Raji (cell line): Measurements from ENCODE around the gene PCOLCE2.

Source experiments
- POLR2A ChIP-seq: IDR thresholded peaks from 2 replicates; pipeline ENCODE4 v1.6.1; 2011; ENCODE audit warnings: low read depth, low read length, control low read depth; ENCODE audit not compliant: insufficient read depth

The PCOLCE2 gene

DNA sequence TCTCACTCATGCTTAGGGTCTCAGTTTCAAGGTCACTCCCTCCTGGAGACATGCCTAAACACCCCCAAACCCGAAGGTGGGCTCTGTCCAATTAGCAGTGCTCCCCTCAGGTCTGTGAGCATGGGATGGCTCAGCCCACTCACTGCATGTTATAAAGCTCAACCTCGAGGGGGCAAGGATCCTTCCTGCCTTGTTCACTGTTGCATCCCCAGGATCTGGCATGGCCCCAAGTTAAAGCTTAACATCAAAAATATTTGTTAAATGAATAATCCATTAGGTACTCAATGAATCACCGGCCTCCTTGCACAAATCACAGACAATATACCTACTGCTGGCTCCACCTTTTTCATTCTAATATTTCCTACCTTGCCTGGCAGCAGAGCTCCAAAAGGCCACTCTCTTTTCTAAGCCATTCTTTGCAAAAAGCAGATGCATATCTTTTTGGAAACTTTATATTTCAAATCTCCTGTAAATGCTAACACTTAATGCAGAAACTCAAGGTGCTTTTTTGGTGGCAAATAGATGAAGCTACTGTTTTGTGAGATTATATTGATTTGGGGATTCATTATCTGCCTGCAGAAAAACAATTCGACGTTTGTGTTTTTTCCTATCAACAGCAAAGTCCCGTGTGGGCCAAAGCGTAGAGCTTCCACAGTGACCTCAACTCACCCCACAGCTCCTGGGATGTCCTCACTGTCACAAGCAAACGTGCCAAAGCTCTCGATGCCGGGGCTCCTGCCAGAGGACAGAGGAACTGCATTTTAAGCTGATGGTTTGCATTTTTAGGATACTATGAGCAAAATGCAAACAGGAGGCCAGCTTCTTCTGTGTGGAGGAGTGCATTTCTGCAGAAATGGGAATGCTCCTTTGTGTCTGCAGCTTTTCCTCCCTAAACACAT is 35.4 kb downstream of the PCOLCE2 start:
- no peak for TF ChIP-seq POLR2A

DNA sequence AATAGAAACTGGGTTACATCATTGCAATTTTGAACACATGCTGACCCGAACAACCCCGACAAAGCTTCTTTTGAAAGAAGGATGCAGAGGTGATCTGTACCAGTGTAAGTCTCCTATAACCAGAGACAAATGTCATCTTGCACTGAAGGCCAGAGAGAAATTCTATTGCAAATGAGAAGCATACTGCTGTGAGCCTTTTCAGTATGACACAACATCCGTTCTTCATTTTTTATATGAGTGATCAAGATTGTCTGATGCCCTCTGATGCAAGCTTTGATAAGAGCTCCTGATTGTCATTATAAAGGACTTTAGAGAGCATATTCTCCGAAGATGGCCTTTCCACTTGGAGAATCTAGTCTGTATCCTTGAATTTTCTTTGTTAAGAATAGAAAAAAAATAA is 36.9 kb downstream of the PCOLCE2 start:
- TF ChIP-seq POLR2A = no peak

DNA sequence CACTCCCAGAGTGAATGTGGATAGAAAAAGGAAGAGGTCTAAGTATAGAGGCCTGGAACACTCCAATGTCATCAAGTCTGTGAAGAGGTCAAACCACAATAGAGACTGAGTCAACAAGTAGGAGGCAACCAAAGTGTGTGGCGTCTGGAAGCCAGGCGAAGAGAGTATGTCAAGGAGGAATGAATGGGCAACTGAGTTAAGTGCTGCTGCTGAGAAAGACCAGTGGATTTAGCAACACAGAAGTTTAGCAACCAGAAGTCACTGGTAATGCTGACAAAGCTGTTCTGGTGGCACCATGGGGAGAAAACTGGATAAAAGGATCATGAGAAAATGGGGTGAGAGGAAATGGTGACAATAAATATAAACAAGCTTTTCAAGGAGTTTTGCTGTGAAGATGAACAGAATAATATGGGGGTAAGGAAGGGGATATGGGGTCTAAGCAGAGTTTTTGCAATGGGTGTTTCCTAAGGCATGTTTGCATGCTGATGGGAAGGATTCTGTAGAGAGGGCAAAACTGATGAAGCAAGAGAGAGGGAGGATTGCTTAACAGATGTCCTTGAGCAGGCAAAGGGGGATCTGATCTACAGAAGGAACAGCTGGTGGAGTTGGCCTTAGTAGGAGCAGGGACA is 38.4 kb downstream of the PCOLCE2 start:
- no peak for TF ChIP-seq POLR2A

DNA sequence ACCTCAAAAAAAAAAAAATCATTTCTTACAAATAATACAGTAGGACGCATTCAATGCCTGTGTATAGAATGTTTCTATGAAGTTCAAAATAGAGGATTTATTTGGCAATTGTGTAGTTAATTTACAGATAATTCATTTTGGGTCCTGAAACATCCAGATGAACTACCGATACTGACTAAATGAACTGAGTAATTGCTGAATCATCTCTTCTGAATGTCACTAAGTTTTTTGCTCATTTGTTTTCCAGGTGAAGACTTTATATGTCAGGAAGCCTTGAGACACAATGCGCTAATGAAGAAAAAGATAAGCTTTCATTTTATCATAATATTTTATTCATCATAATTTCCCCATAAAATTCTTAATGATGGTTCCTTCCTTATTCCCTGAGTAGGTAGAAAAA is 39.7 kb downstream of the PCOLCE2 start:
- TF ChIP-seq POLR2A = no peak

GRCh38 chr3:142846779-142847577 is 41.9 kb downstream of the PCOLCE2 start:
- no peak for TF ChIP-seq POLR2A

GRCh38 chr3:142844339-142844977 is 44.4 kb downstream of the PCOLCE2 start:
- TF ChIP-seq POLR2A = no peak

GRCh38 chr3:142839831-142840230 is 49.1 kb downstream of the PCOLCE2 start:
- no peak for TF ChIP-seq POLR2A

- no peak for TF ChIP-seq POLR2A
These were observed 51.4 kb downstream of the PCOLCE2 start for GRCh38 chr3:142837526-142837925.

DNA sequence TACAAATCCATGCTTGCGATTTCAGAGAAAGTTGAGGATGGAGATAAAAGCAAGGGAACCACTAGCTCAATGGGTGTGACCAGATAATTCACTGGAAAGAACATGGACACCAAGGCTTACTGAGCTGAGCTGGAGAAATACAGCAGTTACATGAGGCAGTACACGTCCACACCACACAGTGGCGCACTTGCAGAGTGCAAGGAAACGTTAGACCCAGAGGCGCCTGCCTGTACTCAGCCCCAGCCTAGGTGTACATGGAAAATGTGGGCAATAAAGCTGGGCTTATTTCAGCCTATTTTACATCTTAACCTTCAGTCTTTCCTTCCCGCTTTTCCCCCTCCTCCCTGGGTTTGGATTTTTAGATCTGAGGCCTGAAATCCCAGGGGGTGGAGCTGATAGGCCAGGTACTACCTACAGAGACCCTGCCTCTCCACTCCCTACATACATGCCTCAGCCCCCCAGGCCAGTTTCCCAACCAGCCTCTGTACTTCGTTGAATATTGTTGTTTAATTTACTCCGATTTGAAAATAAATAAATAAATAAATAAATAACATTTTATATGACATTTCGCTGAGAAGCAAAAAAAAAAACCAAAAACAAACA is 60.1 kb downstream of the PCOLCE2 start:
- no peak for TF ChIP-seq POLR2A

GRCh38 chr3:142819179-142819578 is 69.7 kb downstream of the PCOLCE2 start:
- no peak for TF ChIP-seq POLR2A

- TF ChIP-seq POLR2A = no peak
These were observed 70.2 kb downstream of the PCOLCE2 start for GRCh38 chr3:142818651-142819050.

GRCh38 chr3:142817897-142818296 is 71.0 kb downstream of the PCOLCE2 start:
- no peak for TF ChIP-seq POLR2A

DNA sequence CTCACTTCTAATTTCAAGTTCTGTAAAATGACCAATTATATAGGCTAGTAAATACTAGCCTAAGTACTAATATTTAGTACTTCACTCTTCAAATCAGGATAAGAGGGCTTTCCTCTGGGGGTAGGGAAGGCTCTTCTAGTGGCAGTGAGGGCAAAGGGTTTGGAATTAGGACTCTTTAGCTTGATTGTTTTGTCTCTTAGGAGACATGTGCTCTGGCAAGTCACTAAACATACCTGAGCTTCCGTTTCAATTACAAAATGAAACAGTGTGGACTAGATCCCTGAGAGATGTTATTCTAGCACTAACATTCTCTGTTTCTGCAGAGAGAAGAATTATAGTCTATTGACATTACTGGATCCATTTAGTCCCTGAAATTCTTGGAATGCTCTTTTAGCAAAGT is 71.5 kb downstream of the PCOLCE2 start:
- TF ChIP-seq POLR2A = no peak

DNA sequence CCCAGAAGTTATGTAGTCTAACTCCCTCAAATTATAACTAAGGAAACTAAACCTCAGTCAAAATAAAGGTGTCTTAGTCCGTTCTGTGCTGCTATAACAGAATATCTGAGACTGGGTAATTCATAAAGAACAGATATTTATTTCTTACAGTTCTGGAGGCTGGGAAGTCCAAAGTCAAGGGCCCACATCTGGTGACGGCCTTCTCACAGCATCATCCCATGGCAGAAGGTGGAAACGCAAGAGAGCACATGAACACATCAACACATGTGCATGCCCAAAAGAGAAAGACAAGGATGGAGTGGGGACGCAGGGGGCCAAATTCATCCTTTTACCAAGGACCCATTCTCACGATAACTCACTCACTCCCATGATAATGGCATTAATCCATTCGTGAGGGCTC is 73.1 kb downstream of the PCOLCE2 start:
- TF ChIP-seq POLR2A = no peak

- TF ChIP-seq POLR2A = no peak
These were observed 79.6 kb downstream of the PCOLCE2 start for GRCh38 chr3:142809259-142809658.
